OCI-LY3 (cell line): ENCODE results near the gene CWC27.

Experiments
- H2AFZ ChIP-seq: fragments of 200-600, 300-600 bp; shearing (Covaris generic); 2 replicates; pipeline ENCODE4 v1.6.0; 2014; ENCODE audit warnings: antibody characterized with exemption, low read depth, low read length
- H3K27ac ChIP-seq: fragments of 200-600, 300-600 bp; sonication (generic); 2 replicates; pipeline ENCODE4 v1.5.1; 2014; ENCODE audit warnings: mild to moderate bottlenecking, low read length, moderate library complexity, mixed read lengths
- H3K27me3 ChIP-seq: fragments of 200-600, 300-600 bp; sonication (generic); 2 replicates; pipeline ENCODE4 v1.6.1; 2014; ENCODE audit warnings: low read depth, low read length, mixed read lengths
- H3K36me3 ChIP-seq: fragments of 200-600, 300-600 bp; sonication (generic); replicated peaks from 2 replicates; pipeline ENCODE3; 2014; ENCODE audit warnings: low read depth, low read length, mixed read lengths
- H3K4me1 ChIP-seq: fragments of 300-600, 200-600 bp; sonication (generic); 2 replicates; pipeline ENCODE4 v1.6.1; 2014; ENCODE audit warnings: low read length, mixed read lengths
- H3K4me2 ChIP-seq: fragments of 200-600, 300-600 bp; sonication (generic); 2 replicates; pipeline ENCODE4 v1.6.1; 2014; ENCODE audit warnings: low read length, mixed read lengths
- H3K4me3 ChIP-seq: fragments of 300-600, 200-600 bp; sonication (generic); 2 replicates; pipeline ENCODE4 v1.5.1; 2014; ENCODE audit warnings: antibody characterized with exemption, mild to moderate bottlenecking, low read length, moderate library complexity
- H3K79me2 ChIP-seq: fragments of 300-600, 200-600 bp; shearing (Covaris generic); 2 replicates; pipeline ENCODE4 v1.6.1; 2014; ENCODE audit warnings: mild to moderate bottlenecking, low read length, mixed read lengths
- H3K9ac ChIP-seq: fragments of 300-600, 200-600 bp; shearing (Covaris generic); 2 replicates; pipeline ENCODE4 v1.6.0; 2014; ENCODE audit warnings: mild to moderate bottlenecking, low read length, moderate library complexity
- H3K9me3 ChIP-seq: fragments of 200-600, 300-600 bp; shearing (Covaris generic); 2 replicates; pipeline ENCODE4 v1.6.1; 2014; ENCODE audit warnings: low read length, mixed read lengths; ENCODE audit not compliant: insufficient read depth
- H4K20me1 ChIP-seq: fragments of 200-600, 300-600 bp; sonication (generic); 2 replicates; pipeline ENCODE4 v1.6.1; 2016; ENCODE audit warnings: low read length, mixed read lengths; ENCODE audit not compliant: insufficient read depth
- EZH2phosphoT487 ChIP-seq: fragments of 200-600 bp; shearing (Covaris generic); IDR thresholded peaks from 2 replicates; pipeline ENCODE4 v1.6.1; 2018; ENCODE audit warnings: antibody characterized with exemption, mixed run types, low read depth
- TF ChIP-seq, protein P1 (sequence below): fragments of 200-600, 300-600 bp; sonication (generic); IDR thresholded peaks from 2 replicates; pipeline ENCODE4 v1.5.1; 2014; ENCODE audit warnings: antibody characterized with exemption, low read length, low read depth

CWC27 gene

GRCh38 chr5:64836190-64836755, 67.5 kb downstream of the CWC27 start:
- no peaks in the 10 kb centered on the region for H3K79me2 ChIP-seq
- H3K27ac ChIP-seq = no peak overlapping the region
- H3K4me1 ChIP-seq = no peaks in the 10 kb centered on the region
- H4K20me1 ChIP-seq = no peaks in the 10 kb centered on the region
- no peaks in the 10 kb centered on the region for H3K36me3 ChIP-seq
- H3K4me3 ChIP-seq = no peak overlapping the region
- H3K9me3 ChIP-seq = no peaks in the 10 kb centered on the region
- H3K4me2 ChIP-seq = no peak overlapping the region
- H3K9ac ChIP-seq = no peak overlapping the region
- H2AFZ ChIP-seq = no peak overlapping the region
- TF ChIP-seq EZH2phosphoT487 = no peak
- TF ChIP-seq, protein P1, sequence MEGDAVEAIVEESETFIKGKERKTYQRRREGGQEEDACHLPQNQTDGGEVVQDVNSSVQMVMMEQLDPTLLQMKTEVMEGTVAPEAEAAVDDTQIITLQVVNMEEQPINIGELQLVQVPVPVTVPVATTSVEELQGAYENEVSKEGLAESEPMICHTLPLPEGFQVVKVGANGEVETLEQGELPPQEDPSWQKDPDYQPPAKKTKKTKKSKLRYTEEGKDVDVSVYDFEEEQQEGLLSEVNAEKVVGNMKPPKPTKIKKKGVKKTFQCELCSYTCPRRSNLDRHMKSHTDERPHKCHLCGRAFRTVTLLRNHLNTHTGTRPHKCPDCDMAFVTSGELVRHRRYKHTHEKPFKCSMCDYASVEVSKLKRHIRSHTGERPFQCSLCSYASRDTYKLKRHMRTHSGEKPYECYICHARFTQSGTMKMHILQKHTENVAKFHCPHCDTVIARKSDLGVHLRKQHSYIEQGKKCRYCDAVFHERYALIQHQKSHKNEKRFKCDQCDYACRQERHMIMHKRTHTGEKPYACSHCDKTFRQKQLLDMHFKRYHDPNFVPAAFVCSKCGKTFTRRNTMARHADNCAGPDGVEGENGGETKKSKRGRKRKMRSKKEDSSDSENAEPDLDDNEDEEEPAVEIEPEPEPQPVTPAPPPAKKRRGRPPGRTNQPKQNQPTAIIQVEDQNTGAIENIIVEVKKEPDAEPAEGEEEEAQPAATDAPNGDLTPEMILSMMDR = no peak
- no peaks in the 10 kb centered on the region for H3K27me3 ChIP-seq

DNA sequence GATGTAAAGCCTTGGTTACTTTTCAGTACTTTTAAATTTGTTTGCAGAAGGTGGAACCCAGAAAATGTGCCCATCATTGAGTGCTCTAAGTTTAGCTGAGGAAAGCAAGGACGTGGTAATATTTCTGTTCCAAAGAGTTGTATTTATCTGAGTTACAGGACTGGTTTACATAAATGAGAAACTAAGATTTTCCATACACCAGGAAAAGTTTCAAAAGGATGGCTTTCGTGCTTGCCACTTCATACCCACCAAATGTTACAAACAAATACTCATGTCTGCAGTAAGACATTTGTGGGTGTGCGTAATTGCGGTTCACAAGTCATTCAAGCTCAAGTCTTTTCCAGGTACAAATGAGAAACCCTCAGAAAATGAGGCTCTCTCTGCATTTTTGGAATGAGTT, 68.1 kb downstream of the CWC27 start:
- no peaks in the 10 kb centered on the region for H3K36me3 ChIP-seq
- H4K20me1 ChIP-seq = no peaks in the 10 kb centered on the region
- no peaks in the 10 kb centered on the region for H3K4me1 ChIP-seq
- no peak overlapping the region for H3K4me2 ChIP-seq
- no peaks in the 10 kb centered on the region for H3K27me3 ChIP-seq
- no peaks in the 10 kb centered on the region for H3K9me3 ChIP-seq
- H2AFZ ChIP-seq = no peak overlapping the region
- TF ChIP-seq EZH2phosphoT487 = no peak
- TF ChIP-seq, protein P1 = no peak
- H3K79me2 ChIP-seq = no peaks in the 10 kb centered on the region
- no peak overlapping the region for H3K9ac ChIP-seq
- no peak overlapping the region for H3K4me3 ChIP-seq
- no peak overlapping the region for H3K27ac ChIP-seq

DNA sequence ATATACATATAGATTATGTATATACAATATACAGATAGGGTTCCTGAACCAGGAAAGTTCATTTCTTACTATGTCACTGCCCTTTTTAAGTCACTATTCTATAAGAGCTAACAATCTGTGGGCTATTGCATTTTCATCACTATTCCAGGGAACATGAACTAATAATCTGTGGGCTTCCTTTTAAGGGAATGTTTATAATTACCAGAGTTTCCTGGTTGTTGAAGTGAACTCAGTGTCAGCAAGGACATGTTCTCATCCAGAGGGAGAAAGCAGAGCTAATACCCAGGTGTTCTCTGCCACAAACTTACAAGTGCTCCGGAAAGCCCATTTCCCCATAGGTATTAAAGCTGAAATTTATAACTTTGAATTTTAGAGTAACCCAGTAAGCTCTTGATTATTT, 69.6 kb downstream of the CWC27 start:
- Histone ChIP-seq H3K9me3 (no peaks in the 10 kb centered on the region), H3K79me2 (no peaks in the 10 kb centered on the region), H3K36me3 (no peaks in the 10 kb centered on the region), H3K27ac (no peak overlapping the region), H4K20me1 (no peaks in the 10 kb centered on the region), H3K4me1 (no peaks in the 10 kb centered on the region), H3K4me3 (no peak overlapping the region), H3K27me3 (no peaks in the 10 kb centered on the region), H3K4me2 (no peak overlapping the region), H3K9ac (no peak overlapping the region), H2AFZ (no peak overlapping the region)
- TF ChIP-seq, protein P1 = no peak
- TF ChIP-seq EZH2phosphoT487 = no peak

GRCh38 chr5:64838803-64839202, 70.1 kb downstream of the CWC27 start:
- no peak overlapping the region for H3K4me2 ChIP-seq
- H2AFZ ChIP-seq = no peak overlapping the region
- H4K20me1 ChIP-seq = no peaks in the 10 kb centered on the region
- no peaks in the 10 kb centered on the region for H3K27me3 ChIP-seq
- H3K4me3 ChIP-seq = no peak overlapping the region
- no peak overlapping the region for H3K9ac ChIP-seq
- no peak overlapping the region for H3K27ac ChIP-seq
- no peaks in the 10 kb centered on the region for H3K79me2 ChIP-seq
- no peaks in the 10 kb centered on the region for H3K36me3 ChIP-seq
- TF ChIP-seq, protein P1 = no peak
- TF ChIP-seq EZH2phosphoT487 = no peak
- no peaks in the 10 kb centered on the region for H3K4me1 ChIP-seq
- H3K9me3 ChIP-seq = no peaks in the 10 kb centered on the region
